ENCODE measurements around the gene EDC4. TPM values are rescaled to one million over a fixed set of nuclear protein-coding genes. Genes with fewer than 3 reads are reported as not detected.
"Not testable (repeated sequence)": the region's sequence is repeated elsewhere in the genome, so short reads cannot be mapped to it uniquely, and the experiment has no call there.

The EDC4 gene
- total RNA-seq, 1 experiment from 2014 or later = 85.3 TPM

GRCh38 chr16:67914758-67915495 is 42.1 kb downstream of the EDC4 start:
- POLR2A ChIA-PET = no interaction called here
- Histone ChIP-seq H3K4me3 (ENCODE audit: low read depth in 2 of 2, low read length in 2 of 2) (no peak overlapping the region), H3K27me3 (ENCODE audit: control insufficient read depth, insufficient read depth, low read length) (no peaks in the 10 kb centered on the region), H3K36me3 (ENCODE audit: control insufficient read depth, insufficient read depth, low read length) (no peaks in the 10 kb centered on the region), H3K4me1 (ENCODE audit: control insufficient read depth, insufficient read depth, low read length) (no peaks in the 10 kb centered on the region; the same call in 1 of the 2 replicates), H3K27ac (ENCODE audit: low read length) (no peak overlapping the region), H3K9me3 (ENCODE audit: control insufficient read depth, insufficient read depth, low read depth, low read length) (no peaks in the 10 kb centered on the region)
- CTCF ChIA-PET = no interaction called here
- BruUV-seq (replicated peaks) = no TSS peak
- ATAC-seq = no peak
- intact Hi-C loops (cut with micrococcal nuclease; ENCODE audit: unreplicated experiment) = no loop called here
- TF ChIP-seq, protein P1, sequence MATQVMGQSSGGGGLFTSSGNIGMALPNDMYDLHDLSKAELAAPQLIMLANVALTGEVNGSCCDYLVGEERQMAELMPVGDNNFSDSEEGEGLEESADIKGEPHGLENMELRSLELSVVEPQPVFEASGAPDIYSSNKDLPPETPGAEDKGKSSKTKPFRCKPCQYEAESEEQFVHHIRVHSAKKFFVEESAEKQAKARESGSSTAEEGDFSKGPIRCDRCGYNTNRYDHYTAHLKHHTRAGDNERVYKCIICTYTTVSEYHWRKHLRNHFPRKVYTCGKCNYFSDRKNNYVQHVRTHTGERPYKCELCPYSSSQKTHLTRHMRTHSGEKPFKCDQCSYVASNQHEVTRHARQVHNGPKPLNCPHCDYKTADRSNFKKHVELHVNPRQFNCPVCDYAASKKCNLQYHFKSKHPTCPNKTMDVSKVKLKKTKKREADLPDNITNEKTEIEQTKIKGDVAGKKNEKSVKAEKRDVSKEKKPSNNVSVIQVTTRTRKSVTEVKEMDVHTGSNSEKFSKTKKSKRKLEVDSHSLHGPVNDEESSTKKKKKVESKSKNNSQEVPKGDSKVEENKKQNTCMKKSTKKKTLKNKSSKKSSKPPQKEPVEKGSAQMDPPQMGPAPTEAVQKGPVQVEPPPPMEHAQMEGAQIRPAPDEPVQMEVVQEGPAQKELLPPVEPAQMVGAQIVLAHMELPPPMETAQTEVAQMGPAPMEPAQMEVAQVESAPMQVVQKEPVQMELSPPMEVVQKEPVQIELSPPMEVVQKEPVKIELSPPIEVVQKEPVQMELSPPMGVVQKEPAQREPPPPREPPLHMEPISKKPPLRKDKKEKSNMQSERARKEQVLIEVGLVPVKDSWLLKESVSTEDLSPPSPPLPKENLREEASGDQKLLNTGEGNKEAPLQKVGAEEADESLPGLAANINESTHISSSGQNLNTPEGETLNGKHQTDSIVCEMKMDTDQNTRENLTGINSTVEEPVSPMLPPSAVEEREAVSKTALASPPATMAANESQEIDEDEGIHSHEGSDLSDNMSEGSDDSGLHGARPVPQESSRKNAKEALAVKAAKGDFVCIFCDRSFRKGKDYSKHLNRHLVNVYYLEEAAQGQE (IDR thresholded peaks at IDR 0.05; ENCODE audit: insufficient read depth in 1 of 2, low read depth in 2 of 2, low read length in 1 of 2) = no peak
- TF ChIP-seq TCF7L2 (IDR thresholded peaks at IDR 0.05; ENCODE audit: low read depth, low read length) (no peak), POLR2AphosphoS5 (IDR thresholded peaks at IDR 0.05; ENCODE audit: low read depth, low read length) (no peak), SIN3A (IDR thresholded peaks at IDR 0.05; ENCODE audit: borderline replicate concordance, insufficient read depth, low read depth, low read length) (no peak)
- TF ChIP-seq, protein P2, sequence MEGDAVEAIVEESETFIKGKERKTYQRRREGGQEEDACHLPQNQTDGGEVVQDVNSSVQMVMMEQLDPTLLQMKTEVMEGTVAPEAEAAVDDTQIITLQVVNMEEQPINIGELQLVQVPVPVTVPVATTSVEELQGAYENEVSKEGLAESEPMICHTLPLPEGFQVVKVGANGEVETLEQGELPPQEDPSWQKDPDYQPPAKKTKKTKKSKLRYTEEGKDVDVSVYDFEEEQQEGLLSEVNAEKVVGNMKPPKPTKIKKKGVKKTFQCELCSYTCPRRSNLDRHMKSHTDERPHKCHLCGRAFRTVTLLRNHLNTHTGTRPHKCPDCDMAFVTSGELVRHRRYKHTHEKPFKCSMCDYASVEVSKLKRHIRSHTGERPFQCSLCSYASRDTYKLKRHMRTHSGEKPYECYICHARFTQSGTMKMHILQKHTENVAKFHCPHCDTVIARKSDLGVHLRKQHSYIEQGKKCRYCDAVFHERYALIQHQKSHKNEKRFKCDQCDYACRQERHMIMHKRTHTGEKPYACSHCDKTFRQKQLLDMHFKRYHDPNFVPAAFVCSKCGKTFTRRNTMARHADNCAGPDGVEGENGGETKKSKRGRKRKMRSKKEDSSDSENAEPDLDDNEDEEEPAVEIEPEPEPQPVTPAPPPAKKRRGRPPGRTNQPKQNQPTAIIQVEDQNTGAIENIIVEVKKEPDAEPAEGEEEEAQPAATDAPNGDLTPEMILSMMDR (IDR thresholded peaks at IDR 0.05) = no peak
- no peak for DNase-seq (ENCODE audit: low read depth, low spot score)
- in situ Hi-C loops (cut with HindIII; ENCODE audit: low pct_unique_long_range_greater_than_20kb, low sequenced_read_pairs) = no loop called here

- in situ Hi-C loops (cut with HindIII; ENCODE audit: low pct_unique_long_range_greater_than_20kb, low sequenced_read_pairs); BruUV-seq (replicated peaks); POLR2A ChIA-PET: not testable (repeated sequence)
Measured at GRCh38 chr16:67915496-67915769, 42.6 kb downstream of the EDC4 start.

GRCh38 chr16:67915831-67916723 is 43.2 kb downstream of the EDC4 start:
- no peaks in the 10 kb centered on the region for H3K36me3 ChIP-seq (ENCODE audit: control insufficient read depth, insufficient read depth, low read length)
- ATAC-seq (no peak), DNase-seq (ENCODE audit: low read depth, low spot score) (no peak)
- TF ChIP-seq TCF7L2 (IDR thresholded peaks at IDR 0.05; ENCODE audit: low read depth, low read length) (no peak), POLR2AphosphoS5 (IDR thresholded peaks at IDR 0.05; ENCODE audit: low read depth, low read length) (no peak), SIN3A (IDR thresholded peaks at IDR 0.05; ENCODE audit: borderline replicate concordance, insufficient read depth, low read depth, low read length) (no peak)
- TF ChIP-seq, protein P2 (IDR thresholded peaks at IDR 0.05) = no peak
- TF ChIP-seq, protein P1 (IDR thresholded peaks at IDR 0.05; ENCODE audit: insufficient read depth in 1 of 2, low read depth in 2 of 2, low read length in 1 of 2) = no peak
- no TSS peak for BruUV-seq (replicated peaks)
- H3K4me1 ChIP-seq (ENCODE audit: control insufficient read depth, insufficient read depth, low read length) = no peaks in the 10 kb centered on the region; the same call in 1 of the 2 replicates
- H3K27me3 ChIP-seq (ENCODE audit: control insufficient read depth, insufficient read depth, low read length) = no peaks in the 10 kb centered on the region
- no peaks in the 10 kb centered on the region for H3K9me3 ChIP-seq (ENCODE audit: control insufficient read depth, insufficient read depth, low read depth, low read length)
- POLR2A ChIA-PET = no interaction called here
- H3K27ac ChIP-seq (ENCODE audit: low read length) = no peak overlapping the region
- intact Hi-C loops (cut with micrococcal nuclease; ENCODE audit: unreplicated experiment) = no loop called here
- no peak overlapping the region for H3K4me3 ChIP-seq (ENCODE audit: low read depth in 2 of 2, low read length in 2 of 2)
- CTCF ChIA-PET = no interaction called here
- in situ Hi-C loops (cut with HindIII; ENCODE audit: low pct_unique_long_range_greater_than_20kb, low sequenced_read_pairs) = no loop called here

More at GRCh38 chr16:67915496-67915769, 42.6 kb downstream of the EDC4 start:
- ATAC-seq; intact Hi-C loops (cut with micrococcal nuclease; ENCODE audit: unreplicated experiment); H3K27me3 ChIP-seq (ENCODE audit: control insufficient read depth, insufficient read depth, low read length); CTCF ChIA-PET; H3K27ac ChIP-seq (ENCODE audit: low read length); H3K9me3 ChIP-seq (ENCODE audit: control insufficient read depth, insufficient read depth, low read depth, low read length); H3K36me3 ChIP-seq (ENCODE audit: control insufficient read depth, insufficient read depth, low read length); H3K4me1 ChIP-seq (ENCODE audit: control insufficient read depth, insufficient read depth, low read length); DNase-seq (ENCODE audit: low read depth, low spot score); H3K4me3 ChIP-seq (ENCODE audit: low read depth in 2 of 2, low read length in 2 of 2): not testable (repeated sequence)

Measured in Panc1 (cell line).